Fibroblast of mammary gland (primary cell): Measurements from ENCODE around the gene USP14.
A peak's percentile ranks its signal among the peaks of the same experiment; 100 is the strongest.

Experiments used
- DNase-seq: peaks from one replicate; pipeline ENCODE4 v3.0.0-alpha.2; 2010; ENCODE audit warnings: low read depth
- H3K4me3 ChIP-seq: 2 replicates; pipeline ENCODE4 v1.5.1; 2011; ENCODE audit warnings: low read depth, mild to moderate bottlenecking, low read length, moderate library complexity; ENCODE audit not compliant: control insufficient read depth
- CTCF ChIP-seq: conservative IDR thresholded peaks from 2 replicates; pipeline ENCODE4 v1.5.1; 2011; ENCODE audit warnings: low read depth, low read length, inconsistent platforms; ENCODE audit not compliant: control insufficient read depth, insufficient read depth

USP14 gene

GRCh38 chr18:181711-182110 is 23.4 kb downstream of the USP14 start:
- TF ChIP-seq CTCF: no peak
- no peak overlapping the region for H3K4me3 ChIP-seq
- no peak for DNase-seq

GRCh38 chr18:183769-184168 is 25.4 kb downstream of the USP14 start:
- peak; percentile 48 for DNase-seq
- TF ChIP-seq CTCF: no peak
- H3K4me3 ChIP-seq: no peak overlapping the region

- no peak for TF ChIP-seq CTCF
- H3K4me3 ChIP-seq: no peak overlapping the region
- no peak for DNase-seq
These were observed 30.9 kb downstream of the USP14 start for GRCh38 chr18:189254-189653.

- TF ChIP-seq CTCF: no peak
- peak; percentile 16 for DNase-seq
- no peak overlapping the region for H3K4me3 ChIP-seq
These were observed 33.4 kb downstream of the USP14 start for GRCh38 chr18:191725-192124.

GRCh38 chr18:192801-193200 is 34.4 kb downstream of the USP14 start:
- no peak for TF ChIP-seq CTCF
- no peak for DNase-seq
- no peak overlapping the region for H3K4me3 ChIP-seq

- no peak for TF ChIP-seq CTCF
- DNase-seq: no peak
- no peak overlapping the region for H3K4me3 ChIP-seq
These were observed 37.3 kb downstream of the USP14 start for GRCh38 chr18:195651-196050.

GRCh38 chr18:199214-199613 is 40.9 kb downstream of the USP14 start:
- no peak overlapping the region for H3K4me3 ChIP-seq
- DNase-seq: no peak
- no peak for TF ChIP-seq CTCF
